Body of pancreas (tissue), 4 donors: ENCODE results near the gene MAN1B1. TPM values are rescaled to one million over a fixed set of nuclear protein-coding genes. Genes with fewer than 3 reads are reported as not detected.

Source experiments
- ATAC-seq: fragments of 150-250 bp; one replicate; pipeline ENCODE4 v1.9.1; 2016
- DNase-seq, 4 donors: peaks; one replicate each; pipeline ENCODE4 v3.0.0-alpha.2; 2019
- H3K27ac ChIP-seq, 4 donors: fragments of 200-600 bp; sonication (generic); 1 replicate in 3 of 4; 2 replicates in 1 of 4; pipeline versions ENCODE4 v1.5.1 to v1.6.1; 2016 to 2019; ENCODE audit warnings: mild to moderate bottlenecking in 1 of 4, mixed read lengths in 1 of 4, moderate library complexity in 1 of 4
- H3K27me3 ChIP-seq, 2 donors: fragments of 200-600 bp; sonication (generic); one replicate each; pipeline ENCODE4 v1.6.0; 2016; ENCODE audit warnings: mild to moderate bottlenecking in 1 of 2
- H3K36me3 ChIP-seq, 2 donors: fragments of 200-600 bp; sonication (generic); replicated peaks in 1 of 2; 2 replicates each; pipeline ENCODE4 v1.5.1; 2016; ENCODE audit warnings: low read depth in 2 of 2; ENCODE audit not compliant: insufficient read depth in 1 of 2
- H3K4me1 ChIP-seq: fragments of 200-600 bp; sonication (generic); one replicate; pipeline ENCODE4 v1.6.0; 2016
- H3K4me3 ChIP-seq, 2 donors: fragments of 200-600 bp; sonication (generic); 1 replicate in 1 of 2; 2 replicates in 1 of 2; pipeline ENCODE4 v1.5.1; 2016 to 2019
- H3K9me3 ChIP-seq, 3 donors: fragments of 200-600 bp; sonication (generic); 1 replicate in 2 of 3; 2 replicates in 1 of 3; pipeline ENCODE4 v1.5.1; 2016
- CTCF ChIP-seq, 7 experiments: fragments of 450-650 bp in 4 of 7; fragments of 200-600 bp in 3 of 7; sonication (generic) in 3 of 7; IDR thresholded peaks; one replicate each; pipeline ENCODE4 v1.5.1; 2016 to 2019; ENCODE audit warnings: antibody characterized with exemption in 7 of 7
- POLR2A ChIP-seq, 3 donors: fragments of 450-650 bp; IDR thresholded peaks; one replicate each; pipeline ENCODE4 v1.6.1; 2016; ENCODE audit warnings: antibody characterized with exemption in 3 of 3, mild to moderate bottlenecking in 2 of 3
- whole genome bisulfite sequencing, 2 donors: methylation state at CpG; one replicate each; pipeline ENCODE4 v1.1.5; 2017; 5-methylcytosine and 5-hydroxymethylcytosine counted together
- intact Hi-C: fragments of 100-400 bp; cut with DNase I; formaldehyde crosslinking; loops from one replicate; pipeline ENCODE4 v1.15.1; 2023
- total RNA-seq, 2 donors: library from RNA; depleted of rRNA; stranded (reverse); fragments of >200 nt; gene quantifications; one replicate each; pipeline ENCODE4 v1.1.0, GENCODE V29; 2016

MAN1B1 gene
- 10 to 100 TPM; 32.6 to 34.2 TPM for total RNA-seq

GRCh38 chr9:137086531-137087408 is at the start of gene MAN1B1:
Gene MAN1B1, plus strand, starts transcription at chr9:137086985. Its CDS starts 15 bp downstream, at chr9:137087000.
- Histone ChIP-seq H3K27me3 (no peaks in the 10 kb centered on the region), H3K4me1 (peaks cover 42% of the 10 kb centered on the region), H3K36me3 (no peaks in the 10 kb centered on the region), H3K4me3 (peak within 1 kb of the TSS; percentile 33 to 67), H3K27ac (peak within 1 kb of the TSS; percentile 75 to 95 (median 87)), H3K9me3 (no peaks in the 10 kb centered on the region)
- DNase-seq = peak; percentile 99 to 100 (median 100)
- WGBS, 2 donors = 0% methylated on average over 101 of the region's 101 CpGs; no CpG with 5 or more reads in 1 of the 2 donors
- peak; percentile 95 for ATAC-seq
- intact Hi-C loops = no loop called here
- TF ChIP-seq POLR2A (IDR thresholded peaks at IDR 0.05) = peak; percentile 73 to 86 (median 84)
- peak in 3 of 7 experiments; percentile 0 to 14 (median 4) for TF ChIP-seq CTCF (IDR thresholded peaks at IDR 0.05)

- no peak overlapping the region for H3K27ac ChIP-seq
- DNase-seq = no peak
- no peak overlapping the region for H3K4me3 ChIP-seq
- H3K4me1 ChIP-seq = peaks cover 13% of the 10 kb centered on the region
- H3K9me3 ChIP-seq = no peaks in the 10 kb centered on the region
- intact Hi-C loops = loop anchor here (5.0 kb wide), 1 partner anchor 250 kb away; no protein-coding TSS in a partner anchor
- TF ChIP-seq CTCF (IDR thresholded peaks at IDR 0.05) (no peak), POLR2A (IDR thresholded peaks at IDR 0.05) (no peak)
- H3K36me3 ChIP-seq = no peaks in the 10 kb centered on the region
- no peaks in the 10 kb centered on the region for H3K27me3 ChIP-seq
- ATAC-seq = no peak
- 58 to 60% methylated on average over 1 to 12 of the region's 13 CpGs for WGBS, 2 donors
These were observed 49.8 kb upstream of the MAN1B1 start for GRCh38 chr9:137037035-137037434.

- WGBS, 2 donors = 84 to 89% methylated on average over 9 to 10 of the region's 10 CpGs
- ATAC-seq = no peak
- no peaks in the 10 kb centered on the region for H3K9me3 ChIP-seq
- intact Hi-C loops = loop anchor here (5.0 kb wide), 1 partner anchor 250 kb away; no protein-coding TSS in a partner anchor
- no peak overlapping the region for H3K27ac ChIP-seq
- TF ChIP-seq CTCF (IDR thresholded peaks at IDR 0.05) (no peak), POLR2A (IDR thresholded peaks at IDR 0.05) (no peak)
- H3K36me3 ChIP-seq = no peaks in the 10 kb centered on the region
- H3K4me1 ChIP-seq = peaks cover 13% of the 10 kb centered on the region
- no peak overlapping the region for H3K4me3 ChIP-seq
- H3K27me3 ChIP-seq = no peaks in the 10 kb centered on the region
- no peak for DNase-seq
These were observed 49.3 kb upstream of the MAN1B1 start for GRCh38 chr9:137037483-137037882.

- no peak for ATAC-seq
- no peaks in the 10 kb centered on the region for H3K27me3 ChIP-seq
- H3K4me1 ChIP-seq = peaks cover 17% of the 10 kb centered on the region
- intact Hi-C loops = loop anchor here (5.0 kb wide), 1 partner anchor 252 kb away; no protein-coding TSS in a partner anchor
- H3K36me3 ChIP-seq = no peaks in the 10 kb centered on the region
- WGBS, 2 donors = 74 to 81% methylated on average over 7 to 9 of the region's 9 CpGs
- no peak for TF ChIP-seq CTCF (IDR thresholded peaks at IDR 0.05)
- TF ChIP-seq POLR2A (IDR thresholded peaks at IDR 0.05) = no peak
- H3K27ac ChIP-seq = no peak overlapping the region
- H3K4me3 ChIP-seq = no peak overlapping the region
- H3K9me3 ChIP-seq = no peaks in the 10 kb centered on the region
- no peak for DNase-seq
These were observed 47.9 kb upstream of the MAN1B1 start for GRCh38 chr9:137038916-137039315.
